Measurements from ENCODE around the gene EDEM1.

EDEM1 gene

GRCh38 chr3:5151586-5151985 lies 35.9 kb upstream of the EDEM1 start:
- Histone ChIP-seq H3K27me3 (ENCODE audit: control insufficient read depth, insufficient read depth, low read length, poor library complexity, severe bottlenecking) (no peaks in the 10 kb centered on the region), H3K4me3 (ENCODE audit: insufficient read depth, low read depth, low read length) (no peak overlapping the region), H3K9me3 (ENCODE audit: control insufficient read depth, low read length) (no peaks in the 10 kb centered on the region), H3K4me1 (ENCODE audit: control insufficient read depth, insufficient read depth, low read length) (no peaks in the 10 kb centered on the region), H3K36me3 (ENCODE audit: control insufficient read depth, insufficient read depth, low read length) (no peaks in the 10 kb centered on the region), H3K27ac (ENCODE audit: insufficient read depth, low read depth, low read length, poor library complexity, severe bottlenecking) (no peak overlapping the region)
- 91 to 94% methylated on average over 6 of the region's 6 CpGs for WGBS, 2 experiments

- no peak overlapping the region for H3K27ac ChIP-seq (ENCODE audit: insufficient read depth, low read depth, low read length, poor library complexity, severe bottlenecking)
- no peaks in the 10 kb centered on the region for H3K9me3 ChIP-seq (ENCODE audit: control insufficient read depth, low read length)
- H3K4me1 ChIP-seq (ENCODE audit: control insufficient read depth, insufficient read depth, low read length): no peaks in the 10 kb centered on the region
- 79 to 92% methylated on average over 3 of the region's 4 CpGs for WGBS, 2 experiments
- no peak overlapping the region for H3K4me3 ChIP-seq (ENCODE audit: insufficient read depth, low read depth, low read length)
- no peaks in the 10 kb centered on the region for H3K36me3 ChIP-seq (ENCODE audit: control insufficient read depth, insufficient read depth, low read length)
- no peaks in the 10 kb centered on the region for H3K27me3 ChIP-seq (ENCODE audit: control insufficient read depth, insufficient read depth, low read length, poor library complexity, severe bottlenecking)
Measured at GRCh38 chr3:5153074-5153473, 34.4 kb upstream of the EDEM1 start.

- Histone ChIP-seq H3K27ac (ENCODE audit: insufficient read depth, low read depth, low read length, poor library complexity, severe bottlenecking) (no peak overlapping the region), H3K4me1 (ENCODE audit: control insufficient read depth, insufficient read depth, low read length) (peaks cover 4% of the 10 kb centered on the region), H3K9me3 (ENCODE audit: control insufficient read depth, low read length) (no peaks in the 10 kb centered on the region), H3K4me3 (ENCODE audit: insufficient read depth, low read depth, low read length) (no peak overlapping the region), H3K36me3 (ENCODE audit: control insufficient read depth, insufficient read depth, low read length) (no peaks in the 10 kb centered on the region), H3K27me3 (ENCODE audit: control insufficient read depth, insufficient read depth, low read length, poor library complexity, severe bottlenecking) (no peaks in the 10 kb centered on the region)
Measured at GRCh38 chr3:5155241-5155640, 32.3 kb upstream of the EDEM1 start.

GRCh38 chr3:5160321-5160720 lies 27.2 kb upstream of the EDEM1 start:
- Histone ChIP-seq H3K27ac (ENCODE audit: insufficient read depth, low read depth, low read length, poor library complexity, severe bottlenecking) (no peak overlapping the region), H3K4me3 (ENCODE audit: insufficient read depth, low read depth, low read length) (no peak overlapping the region), H3K36me3 (ENCODE audit: control insufficient read depth, insufficient read depth, low read length) (no peaks in the 10 kb centered on the region), H3K27me3 (ENCODE audit: control insufficient read depth, insufficient read depth, low read length, poor library complexity, severe bottlenecking) (no peaks in the 10 kb centered on the region), H3K9me3 (ENCODE audit: control insufficient read depth, low read length) (no peaks in the 10 kb centered on the region), H3K4me1 (ENCODE audit: control insufficient read depth, insufficient read depth, low read length) (peaks cover 26% of the 10 kb centered on the region)
- WGBS, 2 experiments: 80 to 83% methylated on average over 2 to 3 of the region's 3 CpGs

- H3K4me3 ChIP-seq (ENCODE audit: insufficient read depth, low read depth, low read length): no peak overlapping the region
- no peak overlapping the region for H3K27ac ChIP-seq (ENCODE audit: insufficient read depth, low read depth, low read length, poor library complexity, severe bottlenecking)
- H3K36me3 ChIP-seq (ENCODE audit: control insufficient read depth, insufficient read depth, low read length): no peaks in the 10 kb centered on the region
- no peaks in the 10 kb centered on the region for H3K27me3 ChIP-seq (ENCODE audit: control insufficient read depth, insufficient read depth, low read length, poor library complexity, severe bottlenecking)
- no peaks in the 10 kb centered on the region for H3K9me3 ChIP-seq (ENCODE audit: control insufficient read depth, low read length)
- 68 to 73% methylated on average over 4 of the region's 4 CpGs for WGBS, 2 experiments
- H3K4me1 ChIP-seq (ENCODE audit: control insufficient read depth, insufficient read depth, low read length): peaks cover 26% of the 10 kb centered on the region
Measured at GRCh38 chr3:5160940-5161858, 26.3 kb upstream of the EDEM1 start.

- no peak overlapping the region for H3K27ac ChIP-seq (ENCODE audit: insufficient read depth, low read depth, low read length, poor library complexity, severe bottlenecking)
Measured at GRCh38 chr3:5162102-5162501, 25.4 kb upstream of the EDEM1 start.

GRCh38 chr3:5165698-5166097 lies 21.8 kb upstream of the EDEM1 start:
- peaks cover 18% of the 10 kb centered on the region for H3K4me1 ChIP-seq (ENCODE audit: control insufficient read depth, insufficient read depth, low read length)
- H3K9me3 ChIP-seq (ENCODE audit: control insufficient read depth, low read length): no peaks in the 10 kb centered on the region
- 91 to 100% methylated on average over 4 of the region's 4 CpGs for WGBS, 2 experiments
- H3K27ac ChIP-seq (ENCODE audit: insufficient read depth, low read depth, low read length, poor library complexity, severe bottlenecking): no peak overlapping the region
- no peaks in the 10 kb centered on the region for H3K27me3 ChIP-seq (ENCODE audit: control insufficient read depth, insufficient read depth, low read length, poor library complexity, severe bottlenecking)
- H3K4me3 ChIP-seq (ENCODE audit: insufficient read depth, low read depth, low read length): no peak overlapping the region
- no peaks in the 10 kb centered on the region for H3K36me3 ChIP-seq (ENCODE audit: control insufficient read depth, insufficient read depth, low read length)

More at GRCh38 chr3:5162102-5162501, 25.4 kb upstream of the EDEM1 start:
- H3K9me3 ChIP-seq (ENCODE audit: control insufficient read depth, low read length): no peaks in the 10 kb centered on the region
- peaks cover 26% of the 10 kb centered on the region for H3K4me1 ChIP-seq (ENCODE audit: control insufficient read depth, insufficient read depth, low read length)
- H3K27me3 ChIP-seq (ENCODE audit: control insufficient read depth, insufficient read depth, low read length, poor library complexity, severe bottlenecking): no peaks in the 10 kb centered on the region
- no peak overlapping the region for H3K4me3 ChIP-seq (ENCODE audit: insufficient read depth, low read depth, low read length)
- 94 to 96% methylated on average over 1 of the region's 1 CpG for WGBS, 2 experiments
- no peaks in the 10 kb centered on the region for H3K36me3 ChIP-seq (ENCODE audit: control insufficient read depth, insufficient read depth, low read length)

- 93 to 95% methylated on average over 2 of the region's 2 CpGs for WGBS, 2 experiments
- no peak overlapping the region for H3K27ac ChIP-seq (ENCODE audit: insufficient read depth, low read depth, low read length, poor library complexity, severe bottlenecking)
- H3K4me1 ChIP-seq (ENCODE audit: control insufficient read depth, insufficient read depth, low read length): peaks cover 6% of the 10 kb centered on the region
- no peaks in the 10 kb centered on the region for H3K9me3 ChIP-seq (ENCODE audit: control insufficient read depth, low read length)
- H3K4me3 ChIP-seq (ENCODE audit: insufficient read depth, low read depth, low read length): no peak overlapping the region
- H3K36me3 ChIP-seq (ENCODE audit: control insufficient read depth, insufficient read depth, low read length): no peaks in the 10 kb centered on the region
- H3K27me3 ChIP-seq (ENCODE audit: control insufficient read depth, insufficient read depth, low read length, poor library complexity, severe bottlenecking): no peaks in the 10 kb centered on the region
Measured at GRCh38 chr3:5166846-5167245, 20.7 kb upstream of the EDEM1 start.

- WGBS, 2 experiments: 90 to 96% methylated on average over 4 of the region's 4 CpGs
- Histone ChIP-seq H3K27me3 (ENCODE audit: control insufficient read depth, insufficient read depth, low read length, poor library complexity, severe bottlenecking) (no peaks in the 10 kb centered on the region), H3K4me1 (ENCODE audit: control insufficient read depth, insufficient read depth, low read length) (no peaks in the 10 kb centered on the region), H3K4me3 (ENCODE audit: insufficient read depth, low read depth, low read length) (no peak overlapping the region), H3K9me3 (ENCODE audit: control insufficient read depth, low read length) (no peaks in the 10 kb centered on the region), H3K27ac (ENCODE audit: insufficient read depth, low read depth, low read length, poor library complexity, severe bottlenecking) (no peak overlapping the region), H3K36me3 (ENCODE audit: control insufficient read depth, insufficient read depth, low read length) (no peaks in the 10 kb centered on the region)
Measured at GRCh38 chr3:5168110-5168509, 19.4 kb upstream of the EDEM1 start.

GRCh38 chr3:5169807-5170206 lies 17.7 kb upstream of the EDEM1 start:
- Histone ChIP-seq H3K4me1 (ENCODE audit: control insufficient read depth, insufficient read depth, low read length) (no peaks in the 10 kb centered on the region), H3K36me3 (ENCODE audit: control insufficient read depth, insufficient read depth, low read length) (no peaks in the 10 kb centered on the region), H3K27me3 (ENCODE audit: control insufficient read depth, insufficient read depth, low read length, poor library complexity, severe bottlenecking) (no peaks in the 10 kb centered on the region), H3K4me3 (ENCODE audit: insufficient read depth, low read depth, low read length) (no peak overlapping the region), H3K27ac (ENCODE audit: insufficient read depth, low read depth, low read length, poor library complexity, severe bottlenecking) (no peak overlapping the region), H3K9me3 (ENCODE audit: control insufficient read depth, low read length) (no peaks in the 10 kb centered on the region)
- WGBS, 2 experiments: 90 to 91% methylated on average over 2 of the region's 2 CpGs

Measured in ectodermal cell (in vitro differentiated cells).